HG02610 (cell line): Measurements from ENCODE around the gene TMEM61.
"Not testable (repeated sequence)": the region's sequence is repeated elsewhere in the genome, so short reads cannot be mapped to it uniquely, and the experiment has no call there.

Experiments used
- ATAC-seq: cut with Tn5 transposase; IDR thresholded peaks from one replicate; pipeline ENCODE4 v1.9.1; 2021; ENCODE audit warnings: mild to moderate bottlenecking, moderate library complexity; ENCODE audit not compliant: unreplicated experiment

Gene TMEM61

DNA sequence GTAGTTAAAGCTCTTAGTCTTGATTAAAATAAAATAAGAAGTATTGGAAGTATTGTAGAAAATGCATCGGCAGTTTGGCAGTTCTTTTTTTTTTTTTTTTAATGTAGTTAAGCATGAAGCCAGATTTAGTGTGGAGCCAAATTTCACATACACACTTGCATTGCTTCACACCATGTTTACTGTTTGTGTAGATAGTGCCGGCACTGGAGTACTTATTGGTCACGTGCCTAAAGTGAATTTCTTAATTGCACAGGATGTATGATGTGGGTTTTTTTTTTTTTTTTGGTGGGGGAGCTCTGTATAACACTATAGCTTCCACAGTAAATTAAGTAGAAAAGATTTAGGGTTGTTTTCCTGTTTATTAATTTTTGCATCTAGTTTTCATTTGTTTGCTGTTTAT lies 21.2 kb upstream of the TMEM61 start:
- ATAC-seq = no peak

DNA sequence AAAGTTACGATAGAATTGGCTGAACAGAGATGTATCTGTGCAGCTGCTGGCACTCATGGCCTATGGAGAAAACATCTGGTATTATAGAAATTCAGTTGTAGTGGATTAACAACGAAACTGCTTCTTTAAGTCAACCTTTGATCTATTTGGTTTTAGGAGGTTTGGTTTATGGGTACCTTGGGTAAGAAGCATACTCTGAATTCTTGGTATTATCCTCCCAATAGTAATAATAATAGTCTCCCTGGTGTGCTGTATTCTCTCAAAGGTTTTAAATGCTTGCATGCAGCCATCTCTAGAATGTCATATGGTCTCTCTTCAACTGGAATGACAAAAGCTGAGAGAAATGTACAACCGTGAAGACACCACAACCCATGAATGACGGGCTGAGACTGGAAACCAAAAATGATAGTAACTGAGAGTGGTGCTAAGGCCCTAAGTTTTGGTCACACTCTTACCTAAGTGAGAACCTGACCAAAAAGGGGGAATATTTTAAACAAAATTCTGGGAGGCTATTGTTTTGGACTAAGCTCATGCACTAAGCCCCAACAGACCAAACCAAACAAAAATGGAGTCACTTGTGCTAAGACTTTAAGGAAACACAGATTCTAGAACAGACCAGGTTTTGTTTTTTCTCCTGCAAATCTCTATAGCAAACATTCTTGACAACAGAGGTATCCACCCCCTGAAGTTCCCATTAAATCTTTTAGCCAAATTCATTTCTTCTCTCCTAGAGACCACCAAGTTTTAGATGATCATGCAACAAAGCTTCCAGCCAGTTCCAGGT lies 17.6 kb upstream of the TMEM61 start:
- ATAC-seq = peak; percentile 68

DNA sequence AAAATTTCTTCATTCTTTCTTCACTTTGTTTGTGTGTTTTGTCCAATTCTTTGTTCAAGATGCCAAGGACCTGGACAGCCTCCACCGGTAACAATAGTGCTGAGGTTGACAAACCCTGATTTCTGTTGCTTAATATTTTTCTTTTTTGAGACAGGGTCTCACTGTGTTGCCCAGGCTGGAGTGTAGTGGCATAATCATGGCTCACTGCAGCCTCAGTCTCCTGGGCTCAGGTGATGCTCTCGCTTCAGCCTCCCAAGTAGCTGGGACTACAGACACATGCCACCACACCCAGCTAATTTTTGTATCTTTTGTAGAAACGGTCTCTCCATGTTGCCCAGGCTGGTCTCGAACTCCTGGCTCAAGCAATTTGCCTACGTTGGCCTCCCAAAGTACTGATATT lies 16.6 kb upstream of the TMEM61 start:
- not testable (repeated sequence) for ATAC-seq

DNA sequence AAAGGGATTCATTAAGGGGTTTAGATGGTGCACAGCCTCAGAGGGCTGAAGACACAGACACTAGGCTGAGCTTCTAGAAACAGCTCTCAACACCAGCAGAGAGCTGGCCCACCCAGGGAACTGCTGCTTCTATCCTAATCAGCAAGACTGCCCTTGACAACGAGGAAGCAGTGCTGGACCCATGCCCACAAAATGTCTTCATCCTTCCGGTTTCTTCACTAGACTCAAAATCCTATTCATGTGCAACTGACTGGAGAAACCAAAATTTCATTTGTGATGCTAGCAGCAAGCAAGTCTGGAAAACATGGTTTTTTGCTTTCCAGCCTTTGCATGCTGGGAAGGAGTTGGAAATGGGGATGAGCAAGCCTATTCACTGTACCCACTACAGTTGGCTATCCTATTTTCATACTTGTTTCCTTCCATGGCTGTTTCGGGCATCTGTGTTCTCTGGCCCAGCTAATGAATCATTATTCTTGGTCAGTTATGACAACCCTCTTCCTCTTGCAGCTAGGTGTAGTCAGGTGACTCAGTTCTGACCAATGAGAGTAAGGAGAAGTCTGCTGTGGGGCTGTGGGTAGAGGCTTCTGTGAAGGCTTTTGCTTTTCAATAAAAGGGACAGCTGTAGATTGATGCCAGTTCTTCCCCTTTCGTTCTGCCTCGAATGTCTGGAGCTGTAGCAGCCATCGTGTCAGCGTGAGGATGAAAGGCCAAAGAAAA lies 14.6 kb upstream of the TMEM61 start:
- ATAC-seq = peak; percentile 85

DNA sequence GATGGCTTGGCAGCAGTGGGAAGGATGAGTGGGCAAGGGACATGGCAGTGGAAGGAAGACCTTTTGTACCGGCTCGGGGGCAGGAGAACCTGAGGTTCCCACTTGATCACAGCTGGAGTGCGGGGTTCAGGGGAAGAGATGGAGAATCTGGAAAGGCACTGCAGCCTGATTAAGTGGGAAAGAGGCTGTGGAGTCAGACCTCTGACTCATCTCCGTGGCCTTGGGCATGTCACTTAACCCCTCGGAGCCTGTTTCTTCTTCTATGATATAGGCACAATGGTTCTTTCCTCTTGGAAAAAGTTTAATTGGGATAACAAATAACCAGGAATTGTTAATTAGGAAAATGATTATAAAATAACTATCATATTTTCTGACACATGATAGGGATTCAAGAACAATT lies 13.1 kb upstream of the TMEM61 start:
- no peak for ATAC-seq

DNA sequence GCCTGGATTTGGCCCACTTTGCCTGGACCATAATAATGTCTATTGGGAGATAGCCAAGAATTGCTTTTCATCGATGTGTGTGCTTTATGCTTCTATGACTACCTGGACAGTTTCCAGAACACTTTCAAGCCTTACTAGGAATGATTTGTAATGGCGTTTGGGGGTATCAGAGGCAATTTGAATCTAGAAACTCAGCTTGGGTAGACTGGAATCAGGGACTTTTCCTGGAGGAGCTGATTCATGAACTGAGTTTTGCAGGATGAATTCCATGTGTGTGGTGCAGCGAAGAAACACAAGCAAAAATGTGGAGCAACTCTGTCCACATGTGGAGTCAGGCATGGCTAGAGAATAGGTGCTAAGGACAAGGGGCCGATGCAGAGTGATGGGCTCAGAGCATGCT lies 11.9 kb upstream of the TMEM61 start:
- ATAC-seq = no peak

DNA sequence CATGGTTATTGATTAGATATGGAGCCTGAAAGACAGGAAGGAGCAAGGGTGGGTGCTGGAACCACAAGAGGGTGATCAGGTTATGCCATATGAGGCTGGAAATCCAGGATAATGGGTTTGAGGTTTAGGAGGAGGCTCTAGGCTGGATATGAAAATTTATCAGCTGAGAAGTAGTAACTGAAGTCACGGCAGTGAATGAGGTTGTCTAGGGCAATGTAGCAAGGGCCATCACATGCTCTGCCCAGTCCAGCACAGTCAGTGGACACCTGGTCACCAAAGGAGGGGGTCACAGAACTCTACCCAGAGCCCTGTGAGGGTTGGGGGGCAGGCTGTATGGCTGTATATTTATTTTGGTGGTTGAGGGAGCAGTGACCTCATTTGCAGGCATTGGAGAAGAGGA lies 10.5 kb upstream of the TMEM61 start:
- ATAC-seq = no peak

DNA sequence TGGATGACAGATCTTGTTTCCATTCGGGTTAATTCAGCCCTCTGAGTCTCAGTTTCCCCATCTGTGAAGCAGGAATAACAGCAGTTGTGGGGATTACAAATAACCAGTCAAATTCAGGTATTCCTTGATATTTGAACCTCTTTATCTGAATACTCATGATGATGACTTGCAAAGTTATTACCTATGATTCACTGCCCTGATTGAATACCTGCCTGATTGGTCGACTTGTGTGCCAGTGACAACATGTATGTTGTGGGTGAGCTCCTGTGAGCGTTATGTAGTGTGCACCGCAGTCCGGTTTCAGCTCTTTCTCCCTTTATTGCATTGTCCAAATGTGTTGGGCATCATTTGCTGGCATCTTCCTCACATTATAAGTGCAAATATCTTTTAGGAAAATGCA lies 9.5 kb upstream of the TMEM61 start:
- no peak for ATAC-seq

DNA sequence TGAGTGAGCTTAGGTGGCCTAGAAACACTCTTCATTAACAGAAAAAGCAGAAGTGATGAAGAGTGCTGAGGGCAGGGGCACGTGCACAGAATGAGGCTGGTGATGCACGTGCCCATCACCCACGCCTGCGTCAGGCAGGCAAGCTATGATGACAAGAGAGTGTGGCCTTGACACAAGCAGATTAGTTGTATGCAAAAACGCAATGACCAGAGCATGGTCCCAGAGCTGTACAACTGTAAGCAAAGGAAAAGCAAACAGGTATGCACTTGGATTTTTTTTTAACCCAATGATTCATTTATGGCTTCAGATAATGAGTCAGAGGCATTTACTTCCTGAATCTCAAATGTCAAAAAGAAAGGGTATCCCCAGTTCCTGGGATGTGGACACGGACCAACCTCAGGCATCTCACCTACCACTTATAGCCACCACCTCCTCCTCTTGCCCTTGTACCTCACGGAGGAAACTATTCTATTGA lies 9.1 kb upstream of the TMEM61 start:
- peak; percentile 92 for ATAC-seq

DNA sequence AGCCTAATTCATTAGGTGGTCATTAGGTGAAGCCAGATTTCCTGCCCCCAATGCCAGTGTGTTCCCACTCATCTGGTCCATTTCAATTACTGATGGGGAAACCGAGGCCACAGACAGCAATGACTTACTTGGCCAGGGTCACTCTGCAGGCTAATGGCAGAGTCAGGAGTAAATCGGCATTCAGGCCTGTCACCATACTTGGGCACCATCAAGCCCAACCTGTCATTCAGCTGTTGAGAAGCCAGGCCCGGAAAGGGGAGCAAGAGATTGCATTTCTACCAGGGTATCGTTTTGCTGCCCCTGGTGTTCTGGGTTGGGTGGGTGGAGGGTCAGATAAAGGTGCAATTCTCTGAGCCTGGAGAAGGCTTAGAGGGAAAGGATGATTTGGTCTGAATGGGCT lies 8.0 kb upstream of the TMEM61 start:
- no peak for ATAC-seq

DNA sequence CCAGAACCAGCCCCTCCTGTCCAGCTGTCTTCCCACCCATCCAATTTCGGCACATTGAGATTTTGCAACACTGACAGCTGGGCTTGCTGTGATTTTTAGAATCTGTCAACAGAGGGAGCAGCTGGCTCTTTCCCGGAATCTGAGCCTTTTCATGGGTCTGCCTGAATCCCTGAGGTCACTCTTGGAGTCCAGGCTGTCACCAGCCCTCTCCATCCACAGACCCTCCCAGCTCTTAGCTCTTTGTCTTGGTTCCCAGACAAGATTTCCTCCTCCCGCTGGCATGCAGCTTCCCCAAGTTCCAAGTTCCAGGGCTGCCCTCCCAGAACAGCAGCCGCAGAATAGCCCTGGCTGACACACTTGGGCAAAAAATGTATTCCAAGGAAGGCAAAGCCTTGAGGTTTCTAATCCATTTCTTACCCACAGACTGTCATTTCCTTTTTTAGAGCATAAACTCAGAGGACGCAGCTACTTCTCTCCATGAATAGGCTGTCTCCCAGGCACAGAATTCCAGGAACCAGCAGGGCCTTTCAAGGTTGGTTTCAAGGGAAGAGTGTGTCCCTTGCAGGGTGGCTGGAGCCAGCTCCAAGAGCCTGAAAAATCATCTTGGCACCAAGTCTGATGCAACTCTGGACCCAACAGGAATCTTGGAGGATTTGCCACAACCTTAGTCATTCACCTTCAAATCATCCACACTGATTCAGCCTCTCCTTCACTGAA lies 7.1 kb upstream of the TMEM61 start:
- no peak for ATAC-seq

DNA sequence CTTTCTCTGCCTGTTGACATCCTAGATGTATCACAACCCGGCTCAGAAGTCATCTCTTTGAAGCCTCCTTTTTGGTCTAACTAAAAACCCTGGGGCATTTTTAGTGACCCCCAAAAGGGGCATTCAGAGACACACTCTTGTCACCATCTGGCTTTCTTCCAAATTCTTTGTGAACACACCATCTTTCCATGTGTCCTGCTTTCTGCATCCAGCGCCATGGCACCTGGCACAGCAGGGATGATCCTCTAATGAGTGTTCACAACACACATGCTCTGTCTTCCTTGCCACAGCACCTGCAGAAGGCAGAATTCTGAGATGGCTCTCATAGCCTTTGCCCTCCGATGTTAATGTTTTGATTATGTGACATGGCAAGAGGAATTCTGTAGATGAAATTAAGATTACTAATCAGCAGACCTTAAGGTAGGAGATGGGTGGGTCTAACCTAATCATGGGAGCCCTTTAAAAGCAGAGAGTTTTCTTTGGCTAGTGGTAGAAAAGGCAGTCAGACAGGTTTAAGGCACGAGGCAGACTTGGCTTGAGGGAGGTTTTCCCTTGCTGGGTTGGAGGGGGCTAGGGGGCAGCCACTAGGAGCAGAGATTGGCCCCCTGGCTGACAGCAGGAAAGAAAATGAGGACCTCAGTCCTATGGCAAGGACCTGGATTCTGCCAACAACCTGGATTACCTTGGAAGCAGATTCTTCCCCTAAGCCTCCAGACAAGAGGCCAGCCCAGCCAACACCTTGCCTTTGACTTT lies 4.9 kb upstream of the TMEM61 start:
- ATAC-seq = no peak

DNA sequence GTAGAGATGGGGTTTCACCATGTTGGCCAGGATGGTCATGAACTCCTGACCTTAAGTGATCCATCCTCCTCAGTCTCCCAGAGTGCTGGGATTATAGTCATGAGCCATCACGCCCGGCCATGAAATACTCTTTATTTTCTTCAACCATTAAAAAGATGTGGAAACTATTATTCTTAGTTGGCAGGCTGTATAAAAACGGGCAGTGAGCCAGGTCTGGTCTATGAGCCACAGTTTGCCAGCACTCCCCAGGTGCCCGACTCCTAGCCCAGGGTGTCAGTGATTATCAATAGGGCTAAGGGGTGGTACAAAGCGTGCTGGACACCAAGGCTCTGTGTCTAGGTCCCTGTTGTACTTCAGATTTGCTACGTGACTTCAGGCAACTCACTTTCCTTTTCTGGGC lies 3.7 kb upstream of the TMEM61 start:
- ATAC-seq = no peak

DNA sequence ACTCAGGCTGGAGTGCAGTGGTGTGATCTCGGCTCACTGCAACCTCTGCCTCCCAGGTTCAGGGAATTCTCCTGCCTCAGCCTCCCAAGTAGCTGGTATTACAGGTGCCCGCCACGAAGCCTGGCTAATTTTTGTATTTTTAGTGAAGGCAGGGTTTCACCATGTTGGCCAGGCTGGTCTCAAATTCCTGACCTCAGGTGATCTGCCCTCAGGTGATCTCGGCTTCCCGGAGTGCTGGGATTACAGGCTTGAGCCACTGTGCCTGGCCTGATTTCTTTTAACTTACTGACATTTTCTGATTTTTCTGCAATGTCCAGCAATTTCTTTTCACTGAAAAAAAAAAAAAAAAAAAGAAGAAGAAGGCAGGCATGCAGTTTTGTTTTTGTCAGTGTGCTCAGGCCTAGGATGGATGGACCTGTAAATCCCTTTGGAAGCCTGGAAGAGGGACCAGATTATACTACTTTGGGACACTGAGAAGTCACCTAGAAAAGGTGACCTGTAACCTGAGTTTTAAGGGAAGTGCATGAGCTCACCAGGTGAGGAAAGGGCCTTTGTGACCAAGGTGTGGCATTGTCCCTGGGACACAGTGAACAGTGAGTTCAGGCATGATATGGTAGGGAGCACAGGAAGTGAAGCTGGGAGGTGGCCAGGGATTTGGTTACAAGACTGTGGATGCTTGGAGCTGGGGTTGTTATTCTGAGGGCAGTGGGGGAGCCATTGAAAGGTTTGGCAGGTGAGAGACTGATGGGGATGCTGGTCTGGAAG lies 2.7 kb upstream of the TMEM61 start:
- ATAC-seq = no peak

DNA sequence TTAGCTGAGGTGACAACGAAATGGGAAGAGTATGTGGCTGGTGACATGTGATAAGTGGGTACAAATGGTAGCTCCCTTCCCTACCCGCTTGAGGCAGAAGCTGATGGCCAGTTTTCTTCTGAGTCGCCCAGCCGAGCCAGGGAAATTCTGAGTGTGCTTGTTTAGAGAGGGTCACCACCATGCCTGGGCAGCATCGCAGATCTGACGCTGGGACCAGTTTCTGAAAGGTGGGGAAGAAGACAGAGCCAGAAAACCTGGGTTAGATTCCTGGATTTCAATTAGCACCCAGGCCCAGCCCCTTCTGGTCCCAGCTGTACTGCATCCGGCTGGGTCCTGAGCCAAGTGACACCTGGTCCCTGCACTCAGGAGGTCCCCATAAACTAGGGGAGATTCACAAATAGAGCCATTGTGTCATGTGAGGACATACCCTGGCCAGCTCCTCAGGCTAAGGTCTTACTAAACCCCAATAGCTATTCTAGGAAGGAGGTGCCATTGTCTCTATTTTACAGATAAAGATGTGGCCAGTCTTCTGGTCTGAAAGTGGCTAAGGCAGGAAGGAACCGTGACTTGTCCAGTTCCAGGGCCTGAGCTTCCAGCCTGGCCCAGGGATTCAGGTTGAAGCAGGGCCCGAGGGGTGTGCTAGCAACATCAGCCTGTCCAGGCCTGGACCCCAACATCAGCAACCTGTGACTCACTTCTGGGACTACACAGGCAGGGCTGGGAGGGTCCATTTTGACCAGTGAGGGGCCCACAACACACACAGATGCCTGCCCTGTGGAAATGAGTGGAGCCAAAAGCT lies 1.7 kb upstream of the TMEM61 start:
- no peak for ATAC-seq

DNA sequence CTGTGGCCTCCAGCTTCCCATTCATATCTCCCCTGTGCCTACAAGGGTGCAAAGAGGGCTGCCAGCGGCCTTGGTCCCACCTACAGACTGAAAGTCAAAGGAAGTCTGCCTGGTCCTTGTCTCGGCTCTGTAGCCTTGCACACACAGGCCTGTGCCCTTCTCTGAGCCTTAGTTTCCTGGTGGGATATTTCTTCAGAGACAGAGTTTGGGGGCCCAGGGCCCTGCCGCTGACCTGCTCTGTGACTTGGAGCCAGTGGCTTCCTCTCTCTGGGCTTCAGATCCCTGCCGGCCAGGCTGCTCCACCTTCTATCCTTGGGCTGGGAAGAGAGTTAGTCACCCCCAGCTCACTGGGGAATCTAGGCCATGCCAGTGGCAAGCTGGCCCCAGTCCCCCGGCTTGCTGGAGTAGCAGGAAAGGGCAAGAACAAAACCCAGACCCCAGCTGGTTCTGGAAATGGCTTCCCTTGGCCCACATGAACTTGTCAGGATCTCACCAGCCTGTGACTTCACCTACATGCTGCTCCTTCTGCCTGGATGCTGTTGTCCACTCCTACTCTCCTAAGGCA lies 1.0 kb upstream of the TMEM61 start:
- ATAC-seq = no peak

DNA sequence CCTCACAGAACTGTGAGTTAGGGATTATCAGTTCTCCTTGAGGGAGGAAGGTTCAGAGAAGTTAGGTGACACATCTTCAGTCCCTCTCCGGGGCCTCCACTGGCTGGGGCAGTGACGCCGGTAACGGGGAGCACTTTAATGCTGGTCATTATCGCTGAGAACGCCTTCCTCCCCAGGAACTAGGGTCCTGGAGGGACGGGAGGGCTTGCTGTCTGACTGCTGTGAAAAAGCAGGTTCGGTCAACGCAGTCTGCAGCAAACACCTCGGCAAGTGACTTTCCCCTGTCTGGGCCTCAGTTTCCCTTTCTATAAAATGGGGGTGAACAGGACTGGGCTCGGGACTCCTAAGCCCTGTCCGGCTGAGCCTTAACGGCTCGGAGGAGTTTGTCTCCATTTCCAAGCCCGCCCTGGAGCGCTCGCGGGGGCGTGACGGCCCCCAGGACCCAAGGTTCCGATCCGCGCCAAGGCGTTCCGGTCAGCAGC lies 341 bp upstream of the TMEM61 start:
- ATAC-seq = no peak

DNA sequence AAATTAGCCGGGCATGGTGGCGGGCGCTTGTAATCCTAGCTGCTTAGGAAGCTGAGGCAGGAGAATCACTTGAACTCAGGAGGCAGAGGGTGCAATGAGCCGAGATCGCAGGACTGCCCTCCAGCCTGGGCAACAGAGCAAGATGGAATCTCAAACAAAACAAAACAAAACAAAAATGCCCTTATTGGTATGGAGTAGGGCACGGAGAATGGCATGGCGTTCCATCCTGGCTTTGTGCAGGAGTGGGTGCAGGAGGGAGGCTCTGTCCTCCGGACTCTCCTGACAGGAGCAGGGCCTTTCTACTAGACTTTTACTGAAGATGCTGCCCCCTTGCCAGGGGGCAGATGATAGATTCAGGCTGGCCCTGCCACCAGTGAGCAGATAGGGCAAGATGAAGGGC lies 1.0 kb downstream of the TMEM61 start:
- no peak for ATAC-seq

DNA sequence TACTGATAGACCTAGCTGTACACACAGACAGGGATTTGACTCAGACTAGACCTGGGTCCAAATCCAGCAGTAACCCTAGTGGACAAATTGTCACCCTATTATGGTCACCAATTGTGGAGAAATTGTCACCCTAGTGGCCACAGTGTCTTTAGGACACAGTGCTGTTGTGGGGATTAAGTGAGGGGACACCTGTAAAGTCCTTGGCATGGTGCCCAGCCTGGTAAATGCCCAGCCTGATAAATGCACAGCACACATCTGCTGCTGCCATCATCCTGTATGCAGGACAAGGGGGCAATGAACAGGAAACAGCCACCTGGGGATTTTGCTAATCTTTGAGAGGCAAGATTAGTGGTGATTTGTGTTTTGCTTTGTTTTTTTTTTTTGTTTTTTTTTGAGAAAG lies 2.3 kb downstream of the TMEM61 start:
- no peak for ATAC-seq
